Measurements from ENCODE around the gene ASXL1.

The ASXL1 gene

GRCh38 chr20:32436968-32437367 is 78.8 kb downstream of the ASXL1 start:
- in situ Hi-C loops (cut with HindIII; ENCODE audit: low sequenced_read_pairs): loop anchor here (5.0 kb wide), 1 partner anchor 50 kb away; no protein-coding TSS in a partner anchor

GRCh38 chr20:32437391-32438074 is 79.4 kb downstream of the ASXL1 start:
- in situ Hi-C loops (cut with HindIII; ENCODE audit: low sequenced_read_pairs): loop anchor here (5.0 kb wide), 1 partner anchor 50 kb away; no protein-coding TSS in a partner anchor

GRCh38 chr20:32438331-32438858 is 80.3 kb downstream of the ASXL1 start:
- in situ Hi-C loops (cut with HindIII; ENCODE audit: low sequenced_read_pairs): loop anchor here (5.0 kb wide), 1 partner anchor 49 kb away; no protein-coding TSS in a partner anchor

- in situ Hi-C loops (cut with HindIII; ENCODE audit: low sequenced_read_pairs): loop anchor here (5.0 kb wide), 1 partner anchor 48 kb away; no protein-coding TSS in a partner anchor
These were observed 81.2 kb downstream of the ASXL1 start for GRCh38 chr20:32439132-32439829.

- in situ Hi-C loops (cut with HindIII; ENCODE audit: low sequenced_read_pairs): loop anchor here (5.0 kb wide), 1 partner anchor 253 kb away; no protein-coding TSS in a partner anchor
These were observed 82.1 kb downstream of the ASXL1 start for GRCh38 chr20:32440069-32440757.

- in situ Hi-C loops (cut with HindIII; ENCODE audit: low sequenced_read_pairs): loop anchor here (5.0 kb wide), 1 partner anchor 253 kb away; no protein-coding TSS in a partner anchor
These were observed 82.6 kb downstream of the ASXL1 start for GRCh38 chr20:32440758-32441078.

GRCh38 chr20:32441638-32442037 is 83.5 kb downstream of the ASXL1 start:
- in situ Hi-C loops (cut with HindIII; ENCODE audit: low sequenced_read_pairs): loop anchor here (5.0 kb wide), 1 partner anchor 254 kb away; no protein-coding TSS in a partner anchor

GRCh38 chr20:32442630-32443373 is 84.7 kb downstream of the ASXL1 start:
- in situ Hi-C loops (cut with HindIII; ENCODE audit: low sequenced_read_pairs): loop anchor here (5.0 kb wide), 1 partner anchor 256 kb away; no protein-coding TSS in a partner anchor

- in situ Hi-C loops (cut with HindIII; ENCODE audit: low sequenced_read_pairs): loop anchor here (5.0 kb wide), 1 partner anchor 256 kb away; no protein-coding TSS in a partner anchor
These were observed 85.3 kb downstream of the ASXL1 start for GRCh38 chr20:32443386-32443974.

GRCh38 chr20:32444474-32445220 is 86.5 kb downstream of the ASXL1 start:
- in situ Hi-C loops (cut with HindIII; ENCODE audit: low sequenced_read_pairs): loop anchor here (5.0 kb wide), 1 partner anchor 257 kb away; no protein-coding TSS in a partner anchor

GRCh38 chr20:32445539-32446273 is 87.6 kb downstream of the ASXL1 start:
- in situ Hi-C loops (cut with HindIII; ENCODE audit: low sequenced_read_pairs): no loop called here

- in situ Hi-C loops (cut with HindIII; ENCODE audit: low sequenced_read_pairs): no loop called here
These were observed 88.4 kb downstream of the ASXL1 start for GRCh38 chr20:32446301-32447100.

- in situ Hi-C loops (cut with HindIII; ENCODE audit: low sequenced_read_pairs): no loop called here
These were observed 89.3 kb downstream of the ASXL1 start for GRCh38 chr20:32447136-32448027.

GRCh38 chr20:32448306-32449056 is 90.3 kb downstream of the ASXL1 start:
- in situ Hi-C loops (cut with HindIII; ENCODE audit: low sequenced_read_pairs): no loop called here

GRCh38 chr20:32449057-32449889 is 91.1 kb downstream of the ASXL1 start:
- in situ Hi-C loops (cut with HindIII; ENCODE audit: low sequenced_read_pairs): no loop called here

Measured in endothelial cell of hepatic sinusoid (primary cell).